HFFc6 (cell line): ENCODE results near the gene AUTS2. TPM values are rescaled to one million over a fixed set of nuclear protein-coding genes. Genes with fewer than 3 reads are reported as not detected.

Source experiments
- DNase-seq: peaks from one replicate; pipeline ENCODE4 v3.0.0-alpha.2; 2018
- H3K27ac Mint-ChIP-seq: 2 replicates; pipeline ENCODE4 v1.8.0; 2020; ENCODE audit warnings: mild to moderate bottlenecking, mixed read lengths
- H3K27me3 Mint-ChIP-seq: 2 replicates; pipeline ENCODE4 v1.8.0; 2021; ENCODE audit warnings: mild to moderate bottlenecking, moderate library complexity, mixed read lengths; ENCODE audit not compliant: insufficient read depth
- H3K36me3 Mint-ChIP-seq: 2 replicates; pipeline ENCODE4 v1.8.0; 2021; ENCODE audit warnings: low read depth, mixed read lengths
- H3K4me1 Mint-ChIP-seq: 2 replicates; pipeline ENCODE4 v1.8.0; 2020; ENCODE audit warnings: low read depth, mixed read lengths
- H3K4me3 Mint-ChIP-seq: 2 replicates; pipeline ENCODE4 v1.8.0; 2020; ENCODE audit warnings: mild to moderate bottlenecking, moderate library complexity, mixed read lengths
- H3K9me3 Mint-ChIP-seq: 2 replicates; pipeline ENCODE4 v1.8.0; 2020; ENCODE audit warnings: mild to moderate bottlenecking, mixed read lengths
- CTCF ChIP-seq: fragments of 200-600 bp; sonication (generic); IDR thresholded peaks from 2 replicates; pipeline ENCODE4 v1.5.0; 2021; ENCODE audit warnings: antibody characterized with exemption, mild to moderate bottlenecking
- total RNA-seq, 6 experiments: library from RNA; stranded (reverse); fragmentation: NEBNext Ultra II Directional; extraction: Animal tissue kit (Norgen Biotek cat#: 25700); gene quantifications; 2 replicates in 1 of 6; 3 replicates in 5 of 6; pipeline ENCODE4 v1.2.3, GENCODE V29; 2021

Gene AUTS2
- total RNA-seq, 6 experiments from 2014 or later = 0.02 to 0.19 (median 0.16) TPM; not detected in 2

GRCh38 chr7:70834424-70834823 is 1236.1 kb downstream of the AUTS2 start:
- H3K4me1 Mint-ChIP-seq = peaks cover 3% of the 10 kb centered on the region; the same call in 1 of the 2 replicates
- TF ChIP-seq CTCF = no peak
- H3K36me3 Mint-ChIP-seq = no peaks in the 10 kb centered on the region
- no peak overlapping the region for H3K27ac Mint-ChIP-seq
- no peak overlapping the region for H3K4me3 Mint-ChIP-seq
- no peaks in the 10 kb centered on the region; the same call in 1 of the 2 replicates for H3K9me3 Mint-ChIP-seq
- peaks cover 2% of the 10 kb centered on the region for H3K27me3 Mint-ChIP-seq
- no peak for DNase-seq

GRCh38 chr7:70835658-70836057 is 1237.4 kb downstream of the AUTS2 start:
- H3K27ac Mint-ChIP-seq = no peak overlapping the region
- no peak overlapping the region for H3K4me3 Mint-ChIP-seq
- no peaks in the 10 kb centered on the region for H3K36me3 Mint-ChIP-seq
- peaks cover 2% of the 10 kb centered on the region for H3K27me3 Mint-ChIP-seq
- H3K4me1 Mint-ChIP-seq = no peaks in the 10 kb centered on the region
- peaks cover under 1% of the 10 kb centered on the region for H3K9me3 Mint-ChIP-seq
- DNase-seq = no peak
- TF ChIP-seq CTCF = no peak

- no peaks in the 10 kb centered on the region for H3K36me3 Mint-ChIP-seq
- no peak for DNase-seq
- H3K27me3 Mint-ChIP-seq = peaks cover 2% of the 10 kb centered on the region
- H3K4me3 Mint-ChIP-seq = no peak overlapping the region
- H3K4me1 Mint-ChIP-seq = no peaks in the 10 kb centered on the region
- H3K27ac Mint-ChIP-seq = no peak overlapping the region
- H3K9me3 Mint-ChIP-seq = peaks cover 4% of the 10 kb centered on the region
- no peak for TF ChIP-seq CTCF
Observed at GRCh38 chr7:70836279-70836678, 1238.0 kb downstream of the AUTS2 start.

GRCh38 chr7:70836946-70837345 is 1238.7 kb downstream of the AUTS2 start:
- H3K4me3 Mint-ChIP-seq = no peak overlapping the region
- H3K4me1 Mint-ChIP-seq = no peaks in the 10 kb centered on the region
- peaks cover 8% of the 10 kb centered on the region for H3K9me3 Mint-ChIP-seq
- TF ChIP-seq CTCF = no peak
- no peak for DNase-seq
- H3K27me3 Mint-ChIP-seq = peaks cover 2% of the 10 kb centered on the region
- no peak overlapping the region for H3K27ac Mint-ChIP-seq
- no peaks in the 10 kb centered on the region for H3K36me3 Mint-ChIP-seq

- Mint-ChIP-seq H3K4me1 (no peaks in the 10 kb centered on the region), H3K27ac (no peak overlapping the region), H3K4me3 (no peak overlapping the region), H3K36me3 (no peaks in the 10 kb centered on the region), H3K9me3 (peaks cover 14% of the 10 kb centered on the region), H3K27me3 (peaks cover 2% of the 10 kb centered on the region)
- DNase-seq = no peak
- TF ChIP-seq CTCF = no peak
Observed at GRCh38 chr7:70837589-70837988, 1239.3 kb downstream of the AUTS2 start.
